ENCODE data around the gene SPINK1. TPM values are rescaled to one million over a fixed set of nuclear protein-coding genes. Genes with fewer than 3 reads are reported as not detected.
"Not testable (repeated sequence)": the region's sequence is repeated elsewhere in the genome, so short reads cannot be mapped to it uniquely, and the experiment has no call there.

Gene SPINK1
- not detected for polyA plus RNA-seq (2013, experiment 1 of 2)
- polyA plus RNA-seq (2013, experiment 2 of 2), result not detected

- WGBS, 2 experiments (ENCODE audit: insufficient coverage in 2 of 2), result 100% methylated on average over 2 to 3 of the region's 3 CpGs
- Histone ChIP-seq H3K4me1 (ENCODE audit: control insufficient read depth, insufficient read depth, low read length, poor library complexity, severe bottlenecking) (no peaks in the 10 kb centered on the region), H3K4me3 (ENCODE audit: extremely low read depth, insufficient read depth, low read length, poor library complexity, severe bottlenecking) (no peak within 1 kb of the TSS), H3K27ac (ENCODE audit: low read depth, low read length, severe bottlenecking) (no peak within 1 kb of the TSS), H3K36me3 (ENCODE audit: control insufficient read depth, insufficient read depth, low read length) (no peaks in the 10 kb centered on the region), H3K9me3 (ENCODE audit: control insufficient read depth, low read length) (no peaks in the 10 kb centered on the region)
Observed at GRCh38 chr5:147831465-147831864, at the start of gene SPINK1. Gene SPINK1 (minus strand): TSS chr5:147831671. CDS start chr5:147831577, 94 bp downstream.

GRCh38 chr5:147880487-147880886 is 49.0 kb upstream of the SPINK1 start:
- no peak overlapping the region for H3K27ac ChIP-seq (ENCODE audit: low read depth, low read length, severe bottlenecking)
- no peaks in the 10 kb centered on the region for H3K9me3 ChIP-seq (ENCODE audit: control insufficient read depth, low read length)
- WGBS, 2 experiments (ENCODE audit: insufficient coverage in 2 of 2), result 92 to 93% methylated on average over 1 to 2 of the region's 2 CpGs
- peaks cover 6% of the 10 kb centered on the region for H3K4me1 ChIP-seq (ENCODE audit: control insufficient read depth, insufficient read depth, low read length, poor library complexity, severe bottlenecking)
- no peaks in the 10 kb centered on the region for H3K36me3 ChIP-seq (ENCODE audit: control insufficient read depth, insufficient read depth, low read length)
- H3K4me3 ChIP-seq (ENCODE audit: extremely low read depth, insufficient read depth, low read length, poor library complexity, severe bottlenecking), result no peak overlapping the region

- peaks cover 6% of the 10 kb centered on the region for H3K4me1 ChIP-seq (ENCODE audit: control insufficient read depth, insufficient read depth, low read length, poor library complexity, severe bottlenecking)
- no peaks in the 10 kb centered on the region for H3K36me3 ChIP-seq (ENCODE audit: control insufficient read depth, insufficient read depth, low read length)
- H3K4me3 ChIP-seq (ENCODE audit: extremely low read depth, insufficient read depth, low read length, poor library complexity, severe bottlenecking), result no peak overlapping the region
- H3K27ac ChIP-seq (ENCODE audit: low read depth, low read length, severe bottlenecking), result no peak overlapping the region
- 100% methylated on average over 1 of the region's 3 CpGs; no CpG with 5 or more reads in 1 of the 2 experiments for WGBS, 2 experiments (ENCODE audit: insufficient coverage in 2 of 2)
- no peaks in the 10 kb centered on the region for H3K9me3 ChIP-seq (ENCODE audit: control insufficient read depth, low read length)
Observed at GRCh38 chr5:147879784-147880183, 48.3 kb upstream of the SPINK1 start.

GRCh38 chr5:147878066-147878759 is 46.7 kb upstream of the SPINK1 start, which contains the start of gene SCGB3A2:
Gene SCGB3A2 (plus strand): TSS chr5:147878711. CDS start chr5:147878804, 93 bp downstream.
- no peaks in the 10 kb centered on the region for H3K9me3 ChIP-seq (ENCODE audit: control insufficient read depth, low read length)
- no peaks in the 10 kb centered on the region for H3K36me3 ChIP-seq (ENCODE audit: control insufficient read depth, insufficient read depth, low read length)
- peaks cover 6% of the 10 kb centered on the region for H3K4me1 ChIP-seq (ENCODE audit: control insufficient read depth, insufficient read depth, low read length, poor library complexity, severe bottlenecking)
- no peak within 1 kb of the TSS for H3K27ac ChIP-seq (ENCODE audit: low read depth, low read length, severe bottlenecking)
- WGBS, 2 experiments (ENCODE audit: insufficient coverage in 2 of 2), result 75% methylated on average over 2 of the region's 2 CpGs; no CpG with 5 or more reads in 1 of the 2 experiments
- H3K4me3 ChIP-seq (ENCODE audit: extremely low read depth, insufficient read depth, low read length, poor library complexity, severe bottlenecking), result no peak within 1 kb of the TSS

GRCh38 chr5:147876626-147877025 is 45.2 kb upstream of the SPINK1 start:
- no peaks in the 10 kb centered on the region for H3K36me3 ChIP-seq (ENCODE audit: control insufficient read depth, insufficient read depth, low read length)
- no peak overlapping the region for H3K4me3 ChIP-seq (ENCODE audit: extremely low read depth, insufficient read depth, low read length, poor library complexity, severe bottlenecking)
- H3K9me3 ChIP-seq (ENCODE audit: control insufficient read depth, low read length), result no peaks in the 10 kb centered on the region
- H3K27ac ChIP-seq (ENCODE audit: low read depth, low read length, severe bottlenecking), result no peak overlapping the region
- H3K4me1 ChIP-seq (ENCODE audit: control insufficient read depth, insufficient read depth, low read length, poor library complexity, severe bottlenecking), result no peaks in the 10 kb centered on the region
- WGBS, 2 experiments (ENCODE audit: insufficient coverage in 2 of 2), result no CpG with 5 or more reads among the region's 2 CpGs

GRCh38 chr5:147876141-147876540 is 44.7 kb upstream of the SPINK1 start:
- Histone ChIP-seq H3K36me3 (ENCODE audit: control insufficient read depth, insufficient read depth, low read length) (no peaks in the 10 kb centered on the region), H3K9me3 (ENCODE audit: control insufficient read depth, low read length) (no peaks in the 10 kb centered on the region)

GRCh38 chr5:147874910-147875367 is 43.5 kb upstream of the SPINK1 start:
- no peaks in the 10 kb centered on the region for H3K4me1 ChIP-seq (ENCODE audit: control insufficient read depth, insufficient read depth, low read length, poor library complexity, severe bottlenecking)
- H3K4me3 ChIP-seq (ENCODE audit: extremely low read depth, insufficient read depth, low read length, poor library complexity, severe bottlenecking), result no peak overlapping the region
- no peaks in the 10 kb centered on the region for H3K9me3 ChIP-seq (ENCODE audit: control insufficient read depth, low read length)
- 10 to 25% methylated on average over 1 to 2 of the region's 3 CpGs for WGBS, 2 experiments (ENCODE audit: insufficient coverage in 2 of 2)
- no peak overlapping the region for H3K27ac ChIP-seq (ENCODE audit: low read depth, low read length, severe bottlenecking)
- H3K36me3 ChIP-seq (ENCODE audit: control insufficient read depth, insufficient read depth, low read length), result no peaks in the 10 kb centered on the region

More at GRCh38 chr5:147876141-147876540, 44.7 kb upstream of the SPINK1 start:
- no peaks in the 10 kb centered on the region for H3K4me1 ChIP-seq (ENCODE audit: control insufficient read depth, insufficient read depth, low read length, poor library complexity, severe bottlenecking)
- no peak overlapping the region for H3K27ac ChIP-seq (ENCODE audit: low read depth, low read length, severe bottlenecking)
- no peak overlapping the region for H3K4me3 ChIP-seq (ENCODE audit: extremely low read depth, insufficient read depth, low read length, poor library complexity, severe bottlenecking)

- H3K27ac ChIP-seq (ENCODE audit: low read depth, low read length, severe bottlenecking), result not testable (repeated sequence)
Observed at GRCh38 chr5:147874118-147874875, 42.8 kb upstream of the SPINK1 start.

GRCh38 chr5:147872744-147873435 is 41.4 kb upstream of the SPINK1 start:
- H3K9me3 ChIP-seq (ENCODE audit: control insufficient read depth, low read length); H3K4me1 ChIP-seq (ENCODE audit: control insufficient read depth, insufficient read depth, low read length, poor library complexity, severe bottlenecking); H3K27ac ChIP-seq (ENCODE audit: low read depth, low read length, severe bottlenecking); H3K36me3 ChIP-seq (ENCODE audit: control insufficient read depth, insufficient read depth, low read length); H3K4me3 ChIP-seq (ENCODE audit: extremely low read depth, insufficient read depth, low read length, poor library complexity, severe bottlenecking): not testable (repeated sequence)
- 13 to 20% methylated on average over 8 to 11 of the region's 16 CpGs for WGBS, 2 experiments (ENCODE audit: insufficient coverage in 2 of 2)

More at GRCh38 chr5:147874118-147874875, 42.8 kb upstream of the SPINK1 start:
- H3K36me3 ChIP-seq (ENCODE audit: control insufficient read depth, insufficient read depth, low read length); H3K4me3 ChIP-seq (ENCODE audit: extremely low read depth, insufficient read depth, low read length, poor library complexity, severe bottlenecking); H3K9me3 ChIP-seq (ENCODE audit: control insufficient read depth, low read length); H3K4me1 ChIP-seq (ENCODE audit: control insufficient read depth, insufficient read depth, low read length, poor library complexity, severe bottlenecking): not testable (repeated sequence)
- WGBS, 2 experiments (ENCODE audit: insufficient coverage in 2 of 2), result 31 to 37% methylated on average over 2 of the region's 8 CpGs

- not testable (repeated sequence) for H3K4me3 ChIP-seq (ENCODE audit: extremely low read depth, insufficient read depth, low read length, poor library complexity, severe bottlenecking); H3K9me3 ChIP-seq (ENCODE audit: control insufficient read depth, low read length)
Observed at GRCh38 chr5:147871980-147872549, 40.6 kb upstream of the SPINK1 start.

More at GRCh38 chr5:147871980-147872549, 40.6 kb upstream of the SPINK1 start:
- not testable (repeated sequence) for H3K36me3 ChIP-seq (ENCODE audit: control insufficient read depth, insufficient read depth, low read length); H3K27ac ChIP-seq (ENCODE audit: low read depth, low read length, severe bottlenecking); H3K4me1 ChIP-seq (ENCODE audit: control insufficient read depth, insufficient read depth, low read length, poor library complexity, severe bottlenecking)
- WGBS, 2 experiments (ENCODE audit: insufficient coverage in 2 of 2), result 14 to 23% methylated on average over 14 to 15 of the region's 18 CpGs
